HepG2 (cell line): ENCODE measurements around the gene SERTAD1. TPM values are rescaled to one million over a fixed set of nuclear protein-coding genes. Genes with fewer than 3 reads are reported as not detected.
A peak's percentile ranks its signal among the peaks of the same experiment; 100 is the strongest.

Experiments
- BCL3 ChIP-seq: sonication (generic); formaldehyde crosslinking; IDR thresholded peaks from 2 replicates; pipeline ENCODE4 v1.5.1; 2020; ENCODE audit warnings: mild to moderate bottlenecking, missing genetic modification reagents, moderate library complexity
- CHD2 ChIP-seq: IDR thresholded peaks from 2 replicates; pipeline ENCODE4 v1.6.1; 2011; ENCODE audit warnings: low read depth, low read length, improper control_type of control experiment
- FOXP4 ChIP-seq: sonication (generic); formaldehyde crosslinking; IDR thresholded peaks from 2 replicates; pipeline ENCODE4 v1.4.0; 2020; ENCODE audit warnings: missing genetic modification reagents
- YEATS2 ChIP-seq: sonication (generic); formaldehyde crosslinking; IDR thresholded peaks from 2 replicates; pipeline ENCODE4 v1.4.0; 2020; ENCODE audit warnings: missing genetic modification reagents, borderline replicate concordance
- ZBTB3 ChIP-seq: sonication (generic); formaldehyde crosslinking; IDR thresholded peaks from 2 replicates; pipeline ENCODE4 v1.4.0; 2020; ENCODE audit warnings: low read depth, mild to moderate bottlenecking, moderate library complexity, missing genetic modification reagents, borderline replicate concordance
- ZBTB43 ChIP-seq: sonication (generic); formaldehyde crosslinking; conservative IDR thresholded peaks from 2 replicates; pipeline ENCODE4 v1.4.0; 2020; ENCODE audit warnings: missing genetic modification reagents
- ZFP36 ChIP-seq: fragments of 150-350 bp; IDR thresholded peaks from 2 replicates; pipeline ENCODE4 v1.6.1; 2018; ENCODE audit warnings: borderline replicate concordance, low read length, low read depth; ENCODE audit not compliant: partially characterized antibody
- ZFP37 ChIP-seq: sonication (generic); formaldehyde crosslinking; IDR thresholded peaks from 2 replicates; pipeline ENCODE4 v1.4.0; 2020; ENCODE audit warnings: missing genetic modification reagents, borderline replicate concordance
- ZHX2 ChIP-seq, 2 experiments: sonication (generic) in 1 of 2; formaldehyde crosslinking in 1 of 2; IDR thresholded peaks; 2 replicates each; pipeline versions ENCODE4 v1.6.1 to v1.9.0; 2014 to 2022; ENCODE audit warnings: antibody characterized with exemption in 1 of 2, borderline replicate concordance in 1 of 2, inconsistent platforms in 1 of 2, low read depth in 1 of 2, missing genetic modification reagents in 1 of 2
- ZKSCAN5 ChIP-seq: sonication (generic); formaldehyde crosslinking; IDR thresholded peaks from 2 replicates; pipeline ENCODE4 v1.5.1; 2020; ENCODE audit warnings: mild to moderate bottlenecking, missing genetic modification reagents
- ZNF383 ChIP-seq: sonication (generic); formaldehyde crosslinking; IDR thresholded peaks from 2 replicates; pipeline ENCODE4 v1.4.0; 2020; ENCODE audit warnings: missing genetic modification reagents, mild to moderate bottlenecking, borderline replicate concordance
- ZNF512B ChIP-seq: sonication (generic); formaldehyde crosslinking; IDR thresholded peaks from 2 replicates; pipeline ENCODE4 v1.5.1; 2020; ENCODE audit warnings: missing genetic modification reagents, mild to moderate bottlenecking, borderline replicate concordance
- ZNF773 ChIP-seq: sonication (generic); formaldehyde crosslinking; IDR thresholded peaks from 2 replicates; pipeline ENCODE4 v1.4.0; 2020; ENCODE audit warnings: missing genetic modification reagents, borderline replicate concordance
- ZSCAN25 ChIP-seq: sonication (generic); formaldehyde crosslinking; IDR thresholded peaks from 2 replicates; pipeline ENCODE4 v1.8.0; 2022; ENCODE audit warnings: mild to moderate bottlenecking, missing genetic modification reagents
- polyA plus RNA-seq, 8 experiments: library from polyadenylated mRNA; depleted of rRNA in 3 of 8; stranded (reverse) in 7 of 8; unstranded in 1 of 8; fragments of >200 nt; fragmentation: Illumina TruSeq in 4 of 8; extraction: Trizol in 4 of 8; gene quantifications; 2 replicates each; pipeline versions ENCODE4 v1.2.1 to v1.2.3, GENCODE V29; 2011 to 2016; ENCODE audit warnings: low read depth in 4 of 8, missing spikeins in 1 of 8, mixed read lengths in 1 of 8; ENCODE audit not compliant: insufficient read depth in 1 of 8
- total RNA-seq, 5 experiments: library from RNA; depleted of rRNA; stranded (reverse); fragments of >200 nt; fragmentation: Illumina TruSeq; extraction: Trizol; gene quantifications; 2 replicates each; pipeline ENCODE4 v1.2.3, GENCODE V29; 2016; ENCODE audit warnings: low read depth in 1 of 5

Gene SERTAD1
- total and polyA plus RNA-seq, 2 of the 13 experiments (the other 11 are each of a cell fraction or from before 2014, with no cell fraction given) = 4.3 to 4.5 TPM

GRCh38 chr19:40416918-40417642 is 8.7 kb downstream of the SERTAD1 start (continued):
- TF ChIP-seq ZFP36 (no peak), YEATS2 (CRISPR knock-in tag) (peak; percentile 44; the same call in 1 of the 2 replicates), ZBTB3 (CRISPR knock-in tag) (no peak), CHD2 (no peak), ZKSCAN5 (CRISPR knock-in tag) (no peak), ZHX2 (IDR thresholded peaks at IDR 0.05; ENCODE audit: low read depth) (no peak), ZHX2 (CRISPR knock-in tag; IDR thresholded peaks at IDR 0.05; ENCODE audit: borderline replicate concordance) (no peak), ZNF773 (CRISPR knock-in tag) (no peak), ZNF512B (CRISPR knock-in tag) (no peak), BCL3 (CRISPR knock-in tag) (peak; percentile 66; the same call in 1 of the 2 replicates), ZFP37 (CRISPR knock-in tag) (no peak), ZNF383 (no peak), FOXP4 (peak; percentile 19; the same call in 1 of the 2 replicates), ZSCAN25 (CRISPR knock-in tag) (no peak), ZBTB43 (CRISPR knock-in tag) (no peak)
